Peyer's patch (tissue), 4 donors: ENCODE measurements around the gene MAD1L1.

ENCODE experiments used
- CTCF ChIP-seq, 6 experiments: fragments of 450-650 bp in 4 of 6; fragments of 200-600 bp in 2 of 6; sonication (generic) in 1 of 6; IDR thresholded peaks; one replicate each; pipeline ENCODE4 v1.5.1; 2017 to 2019; ENCODE audit warnings: antibody characterized with exemption in 6 of 6, mild to moderate bottlenecking in 3 of 6, moderate library complexity in 1 of 6
- POLR2A ChIP-seq, 2 donors: fragments of 450-650 bp; IDR thresholded peaks; one replicate each; pipeline ENCODE4 v1.5.1; 2017; ENCODE audit warnings: antibody characterized with exemption in 2 of 2, mild to moderate bottlenecking in 2 of 2, moderate library complexity in 2 of 2

- TF ChIP-seq CTCF (IDR thresholded peaks at IDR 0.05) (no peak), POLR2A (IDR thresholded peaks at IDR 0.05) (no peak)
Observed at GRCh38 chr7:2003451-2003930, 229.3 kb downstream of the MAD1L1 start.
